Muscle of leg (tissue), 16 donors: ENCODE data around the gene APOL2. TPM values are rescaled to one million over a fixed set of nuclear protein-coding genes. Genes with fewer than 3 reads are reported as not detected.

Experiments used
- DNase-seq: peaks from one replicate; pipeline ENCODE4 v3.0.0; 2013
- H3K27ac ChIP-seq: one replicate; pipeline ENCODE4 v1.5.1; 2013; ENCODE audit warnings: mild to moderate bottlenecking, low read length, control low read depth
- H3K27me3 ChIP-seq: one replicate; pipeline ENCODE4 v1.6.1; 2013; ENCODE audit warnings: low read length; ENCODE audit not compliant: control insufficient read depth, insufficient read depth
- H3K36me3 ChIP-seq: one replicate; pipeline ENCODE4 v1.6.1; 2013; ENCODE audit warnings: low read length; ENCODE audit not compliant: control insufficient read depth, insufficient read depth
- H3K4me1 ChIP-seq: one replicate; pipeline ENCODE4 v1.6.1; 2013; ENCODE audit warnings: low read length; ENCODE audit not compliant: control insufficient read depth, insufficient read depth
- H3K4me3 ChIP-seq: one replicate; pipeline ENCODE4 v1.5.1; 2013; ENCODE audit warnings: low read length, control low read depth
- H3K9me3 ChIP-seq: replicated peaks from 2 replicates; pipeline ENCODE4 v1.6.1; 2013; ENCODE audit warnings: low read depth, low read length; ENCODE audit not compliant: control insufficient read depth
- WGBS: methylation state at CpG from one replicate; pipeline ENCODE4 v1.1.5; 2013; ENCODE audit warnings: missing lambda C conversion rate; ENCODE audit not compliant: insufficient coverage; 5-methylcytosine and 5-hydroxymethylcytosine counted together
- long read RNA-seq, 11 donors: transcript quantifications; one replicate each; lab custom pipeline, GENCODE V29; 2026
- polyA plus RNA-seq, 8 donors: library from polyadenylated mRNA; unstranded; fragments of 120-200 nt; gene quantifications; one replicate each; pipeline versions ENCODE4 v1.2.1 to v1.2.3, GENCODE V29; 2013; ENCODE audit warnings: inconsistent platforms in 1 of 8, low replicate concordance in 1 of 8; ENCODE audit not compliant: insufficient read length in 8 of 8, insufficient read depth in 1 of 8
- total RNA-seq: library from RNA; stranded (reverse); fragments of 120-200 nt; gene quantifications from one replicate; pipeline ENCODE4 v1.2.4, GENCODE V29; 2013

Gene APOL2
- total RNA-seq (16.9 TPM), polyA plus RNA-seq (10 to 100 TPM; 15.9 to 23.8 (median 19.5) TPM)
- long read RNA-seq, donor 1, partial matches to known transcripts = 0 of 1 reads
- long read RNA-seq, donor 1, other reads (novel, unspliced or antisense) = 0 of 1 reads
- long read RNA-seq, donor 2 = 0 reads
- long read RNA-seq, donor 3, partial matches to known transcripts = 0 of 3 reads
- long read RNA-seq, donor 3, other reads (novel, unspliced or antisense) = 0 of 3 reads
- long read RNA-seq, donor 4, partial matches to known transcripts = 0 of 4 reads
- long read RNA-seq, donor 4, other reads (novel, unspliced or antisense) = 0 of 4 reads
- long read RNA-seq, donor 5, transcript APOL2-202 (5 exons, 2,551 nt) = major isoform, 6 of 6 reads
- long read RNA-seq, donor 5, partial matches to known transcripts = 0 of 6 reads
- long read RNA-seq, donor 5, other reads (novel, unspliced or antisense) = 0 of 6 reads
- long read RNA-seq, donor 6, transcript APOL2-202 (5 exons, 2,551 nt) = major isoform, 7 of 7 reads
- long read RNA-seq, donor 6, partial matches to known transcripts = 0 of 7 reads
- long read RNA-seq, donor 6, other reads (novel, unspliced or antisense) = 0 of 7 reads
- long read RNA-seq, donor 7, transcript APOL2-202 (5 exons, 2,551 nt) = major isoform, 6 of 7 reads
- long read RNA-seq, donor 7, partial matches to known transcripts = 0 of 7 reads
- long read RNA-seq, donor 7, other reads (novel, unspliced or antisense) = 0 of 7 reads
- long read RNA-seq, donor 8, partial matches to known transcripts = 6 of 9 reads
- long read RNA-seq, donor 8, other reads (novel, unspliced or antisense) = 0 of 9 reads
- long read RNA-seq, donor 9, transcript APOL2-202 (5 exons, 2,551 nt) = major isoform, 6 of 6 reads
- long read RNA-seq, donor 9, partial matches to known transcripts = 0 of 6 reads
- long read RNA-seq, donor 9, other reads (novel, unspliced or antisense) = 0 of 6 reads
- long read RNA-seq, donor 10 = 0 reads
- long read RNA-seq, donor 11, partial matches to known transcripts = 0 of 5 reads
- long read RNA-seq, donor 11, other reads (novel, unspliced or antisense) = 0 of 5 reads

GRCh38 chr22:36239401-36240171, at the start of gene APOL2:
Gene APOL2, minus strand, starts transcription at chr22:36239527. Its CDS starts 6,365 bp downstream, at chr22:36233162.
- no peaks in the 10 kb centered on the region for H3K27me3 ChIP-seq
- peaks cover 51% of the 10 kb centered on the region for H3K4me1 ChIP-seq
- H3K4me3 ChIP-seq = peak within 1 kb of the TSS; percentile 66
- H3K27ac ChIP-seq = peak within 1 kb of the TSS; percentile 98
- 6% methylated on average over 11 of the region's 13 CpGs for WGBS
- peaks cover 14% of the 10 kb centered on the region for H3K36me3 ChIP-seq
- H3K9me3 ChIP-seq = no peaks in the 10 kb centered on the region
- peak; percentile 98 for DNase-seq

GRCh38 chr22:36288571-36289405, 49.5 kb upstream of the APOL2 start:
- no peak overlapping the region for H3K27ac ChIP-seq
- no peaks in the 10 kb centered on the region for H3K27me3 ChIP-seq
- no peak for DNase-seq
- no peaks in the 10 kb centered on the region for H3K9me3 ChIP-seq
- WGBS = 93% methylated on average over 33 of the region's 33 CpGs
- no peak overlapping the region for H3K4me3 ChIP-seq
- peaks cover 22% of the 10 kb centered on the region for H3K4me1 ChIP-seq
- peaks cover 83% of the 10 kb centered on the region for H3K36me3 ChIP-seq

- no peak overlapping the region for H3K27ac ChIP-seq
- H3K36me3 ChIP-seq = peaks cover 79% of the 10 kb centered on the region
- 94% methylated on average over 17 of the region's 20 CpGs for WGBS
- peaks cover 22% of the 10 kb centered on the region for H3K4me1 ChIP-seq
- H3K4me3 ChIP-seq = no peak overlapping the region
- no peaks in the 10 kb centered on the region for H3K27me3 ChIP-seq
- no peaks in the 10 kb centered on the region for H3K9me3 ChIP-seq
- no peak for DNase-seq
Observed at GRCh38 chr22:36287881-36288515, 48.7 kb upstream of the APOL2 start.

- peak overlapping the region; percentile 20 for H3K27ac ChIP-seq
- WGBS = 41% methylated on average over 23 of the region's 28 CpGs
- no peaks in the 10 kb centered on the region for H3K9me3 ChIP-seq
- H3K36me3 ChIP-seq = peaks cover 81% of the 10 kb centered on the region
- DNase-seq = peak; percentile 86
- H3K4me1 ChIP-seq = peaks cover 22% of the 10 kb centered on the region
- no peaks in the 10 kb centered on the region for H3K27me3 ChIP-seq
- no peak overlapping the region for H3K4me3 ChIP-seq
Observed at GRCh38 chr22:36286096-36286957, 47.0 kb upstream of the APOL2 start.

- Histone ChIP-seq H3K36me3 (peaks cover 84% of the 10 kb centered on the region), H3K4me1 (peaks cover 22% of the 10 kb centered on the region), H3K27me3 (no peaks in the 10 kb centered on the region), H3K27ac (no peak overlapping the region), H3K9me3 (no peaks in the 10 kb centered on the region), H3K4me3 (no peak overlapping the region)
- no peak for DNase-seq
- whole genome bisulfite sequencing = 84% methylated on average over 21 of the region's 21 CpGs
Observed at GRCh38 chr22:36285545-36285944, 46.2 kb upstream of the APOL2 start.

- Histone ChIP-seq H3K36me3 (peaks cover 84% of the 10 kb centered on the region), H3K4me3 (no peak overlapping the region), H3K27me3 (no peaks in the 10 kb centered on the region), H3K4me1 (peaks cover 22% of the 10 kb centered on the region), H3K27ac (peak overlapping the region; percentile 55), H3K9me3 (no peaks in the 10 kb centered on the region)
- peak; percentile 74 for DNase-seq
- 62% methylated on average over 12 of the region's 12 CpGs for WGBS
Observed at GRCh38 chr22:36285017-36285416, 45.7 kb upstream of the APOL2 start.

- Histone ChIP-seq H3K4me1 (peaks cover 22% of the 10 kb centered on the region), H3K4me3 (no peak overlapping the region), H3K27ac (no peak overlapping the region), H3K36me3 (peaks cover 75% of the 10 kb centered on the region), H3K9me3 (no peaks in the 10 kb centered on the region), H3K27me3 (no peaks in the 10 kb centered on the region)
- 90% methylated on average over 23 of the region's 24 CpGs for WGBS
- no peak for DNase-seq
Observed at GRCh38 chr22:36284171-36284571, 44.8 kb upstream of the APOL2 start.

- no peaks in the 10 kb centered on the region for H3K27me3 ChIP-seq
- H3K36me3 ChIP-seq = peaks cover 59% of the 10 kb centered on the region
- WGBS = 76% methylated on average over 23 of the region's 24 CpGs
- DNase-seq = no peak
- no peak overlapping the region for H3K4me3 ChIP-seq
- H3K9me3 ChIP-seq = no peaks in the 10 kb centered on the region
- no peak overlapping the region for H3K27ac ChIP-seq
- H3K4me1 ChIP-seq = peaks cover 28% of the 10 kb centered on the region
Observed at GRCh38 chr22:36282328-36282831, 43.1 kb upstream of the APOL2 start.
